ENCODE results near the gene PRKG1.

Gene PRKG1

DNA sequence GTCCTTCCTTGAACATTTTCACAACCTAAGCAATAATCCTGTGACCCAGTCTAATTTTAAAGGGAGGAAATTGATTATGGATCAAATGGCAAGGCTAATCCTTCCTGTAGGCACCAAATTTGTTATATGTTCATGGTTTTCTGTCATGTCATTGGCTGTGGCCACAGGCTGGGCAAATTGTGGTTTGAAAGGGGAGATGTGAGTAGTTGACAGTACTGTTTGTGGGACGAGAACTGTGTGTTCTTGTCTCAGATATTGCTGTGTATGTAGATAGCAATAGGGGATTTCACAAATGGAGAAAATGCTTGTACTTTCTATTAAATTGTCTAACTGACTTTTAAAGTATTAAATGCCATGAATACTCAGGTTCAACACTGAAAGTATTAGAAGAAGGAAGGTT lies 8.1 kb upstream of the PRKG1 start:
- Mint-ChIP-seq H3K4me1 (ENCODE audit: low read depth) (no peaks in the 10 kb centered on the region), H3K9me3 (no peaks in the 10 kb centered on the region), H3K36me3 (ENCODE audit: low read depth) (no peaks in the 10 kb centered on the region), H3K4me3 (no peak overlapping the region), H3K27me3 (peaks cover 12% of the 10 kb centered on the region), H3K27ac (no peak overlapping the region)

- no peaks in the 10 kb centered on the region for H3K36me3 Mint-ChIP-seq (ENCODE audit: low read depth)
- H3K4me3 Mint-ChIP-seq, result no peak overlapping the region
- H3K27me3 Mint-ChIP-seq, result peaks cover 50% of the 10 kb centered on the region
- peaks cover 15% of the 10 kb centered on the region for H3K4me1 Mint-ChIP-seq (ENCODE audit: low read depth)
- no peaks in the 10 kb centered on the region for H3K9me3 Mint-ChIP-seq
- no peak overlapping the region for H3K27ac Mint-ChIP-seq
Measured at GRCh38 chr10:51072210-51072609, 2.1 kb upstream of the PRKG1 start.

- no peaks in the 10 kb centered on the region for H3K36me3 Mint-ChIP-seq (ENCODE audit: low read depth)
- H3K4me3 Mint-ChIP-seq, result no peak overlapping the region
- H3K4me1 Mint-ChIP-seq (ENCODE audit: low read depth), result peaks cover 15% of the 10 kb centered on the region
- H3K27ac Mint-ChIP-seq, result no peak overlapping the region
- H3K9me3 Mint-ChIP-seq, result no peaks in the 10 kb centered on the region
- H3K27me3 Mint-ChIP-seq, result peaks cover 54% of the 10 kb centered on the region
Measured at GRCh38 chr10:51072921-51073434, 1.3 kb upstream of the PRKG1 start.

DNA sequence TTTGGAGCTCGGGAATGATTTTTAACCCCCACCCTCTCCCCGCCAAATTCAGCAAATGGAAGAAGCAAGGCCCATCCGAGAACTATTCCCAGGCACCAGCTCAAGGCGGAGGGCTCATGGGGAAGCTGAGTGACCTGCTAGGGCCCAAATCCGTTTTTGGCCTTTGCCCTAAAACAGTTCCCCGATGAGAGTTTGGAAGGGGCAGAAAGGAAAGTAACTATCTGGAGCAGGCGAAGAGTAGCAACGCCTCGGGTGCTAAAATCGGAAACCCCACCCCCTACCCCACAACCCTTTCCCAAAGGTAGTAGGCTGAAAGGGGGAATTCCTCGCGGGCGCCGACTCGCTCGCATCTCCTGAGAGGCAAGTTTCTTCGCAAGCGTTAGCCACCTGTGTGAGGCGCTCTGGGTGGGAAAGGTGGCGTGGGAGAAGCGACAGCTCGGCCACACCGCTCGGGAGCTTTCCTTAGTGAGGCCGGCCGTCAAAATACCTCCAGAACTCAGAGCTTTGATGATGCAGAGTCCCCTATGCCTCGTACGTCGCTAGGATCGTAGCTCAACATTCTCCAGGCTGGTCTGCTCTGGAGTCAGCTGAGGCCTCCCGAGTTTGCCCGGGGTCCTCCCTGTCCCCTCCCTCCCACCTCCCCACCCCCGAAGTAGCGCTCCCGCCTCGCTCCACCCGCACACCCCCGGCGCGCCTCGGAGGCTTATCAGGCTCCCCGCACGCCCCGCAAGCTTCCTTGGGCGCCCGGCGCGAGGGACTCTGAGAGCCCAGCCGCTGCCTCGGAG lies 642 bp upstream of the PRKG1 start:
- Mint-ChIP-seq H3K4me1 (ENCODE audit: low read depth) (peaks cover 15% of the 10 kb centered on the region), H3K4me3 (peak overlapping the region; percentile 39), H3K27me3 (peaks cover 57% of the 10 kb centered on the region), H3K36me3 (ENCODE audit: low read depth) (no peaks in the 10 kb centered on the region), H3K9me3 (no peaks in the 10 kb centered on the region), H3K27ac (no peak overlapping the region)

DNA sequence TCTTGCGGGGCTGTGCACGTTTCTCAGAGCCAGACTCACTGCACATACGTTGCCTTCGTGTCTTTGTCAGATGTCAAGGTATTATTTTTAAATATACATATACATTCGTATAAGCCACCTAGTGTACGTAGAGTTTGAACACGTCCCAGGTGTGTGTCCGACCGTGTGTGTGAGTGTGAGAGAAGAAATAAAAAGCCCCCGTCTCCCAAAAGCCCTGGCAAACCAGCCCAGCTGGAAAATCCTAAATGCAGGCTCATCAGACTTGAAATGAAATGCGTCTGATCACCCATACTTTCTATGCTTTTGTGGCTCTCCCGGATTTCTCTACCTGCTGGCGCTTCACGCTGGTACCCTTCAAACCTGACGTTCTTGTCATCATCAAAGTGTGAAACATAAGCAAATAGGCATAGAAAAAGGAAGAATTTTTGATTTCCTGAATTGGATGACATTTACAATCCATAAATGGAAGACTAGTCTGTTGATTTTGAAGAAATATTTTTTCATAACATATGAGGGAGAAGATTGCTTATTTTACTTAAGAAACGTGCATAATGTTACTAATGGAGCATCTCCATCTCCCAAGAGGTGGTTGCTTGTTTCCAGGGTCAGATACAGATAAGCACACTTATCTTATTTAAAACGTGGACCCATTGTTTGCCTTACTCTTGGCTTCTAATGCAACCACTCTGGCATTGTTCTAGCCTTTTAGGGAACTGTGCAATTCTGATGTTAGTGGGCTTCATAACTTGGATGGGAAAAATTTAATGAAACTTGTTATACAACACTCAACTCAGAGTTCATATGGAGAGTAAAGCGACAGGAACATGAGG lies 971 bp downstream of the PRKG1 start:
- H3K4me3 Mint-ChIP-seq, result peak overlapping the region; percentile 75
- no peaks in the 10 kb centered on the region for H3K9me3 Mint-ChIP-seq
- H3K4me1 Mint-ChIP-seq (ENCODE audit: low read depth), result peaks cover 15% of the 10 kb centered on the region
- no peak overlapping the region for H3K27ac Mint-ChIP-seq
- peaks cover 55% of the 10 kb centered on the region for H3K27me3 Mint-ChIP-seq
- no peaks in the 10 kb centered on the region for H3K36me3 Mint-ChIP-seq (ENCODE audit: low read depth)

DNA sequence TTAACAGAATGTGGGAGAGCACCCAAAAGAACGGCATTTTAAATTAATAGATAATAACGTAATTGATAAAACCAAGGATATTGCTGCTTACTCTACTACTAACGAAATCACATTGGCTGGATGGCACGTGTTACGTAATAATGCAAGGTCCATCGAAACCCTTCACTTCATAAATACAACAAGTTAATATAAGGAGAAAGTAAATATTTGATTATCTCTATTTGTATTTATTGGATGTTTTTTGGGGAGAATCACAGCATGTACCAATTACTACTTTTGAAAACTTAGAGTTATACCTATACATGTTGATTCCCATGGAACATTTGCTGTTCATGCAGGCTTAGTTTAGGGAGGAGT lies 1.6 kb downstream of the PRKG1 start:
- H3K27ac Mint-ChIP-seq, result no peak overlapping the region
- H3K27me3 Mint-ChIP-seq, result peaks cover 60% of the 10 kb centered on the region
- no peaks in the 10 kb centered on the region for H3K36me3 Mint-ChIP-seq (ENCODE audit: low read depth)
- peaks cover 15% of the 10 kb centered on the region for H3K4me1 Mint-ChIP-seq (ENCODE audit: low read depth)
- H3K9me3 Mint-ChIP-seq, result no peaks in the 10 kb centered on the region
- H3K4me3 Mint-ChIP-seq, result no peak overlapping the region

DNA sequence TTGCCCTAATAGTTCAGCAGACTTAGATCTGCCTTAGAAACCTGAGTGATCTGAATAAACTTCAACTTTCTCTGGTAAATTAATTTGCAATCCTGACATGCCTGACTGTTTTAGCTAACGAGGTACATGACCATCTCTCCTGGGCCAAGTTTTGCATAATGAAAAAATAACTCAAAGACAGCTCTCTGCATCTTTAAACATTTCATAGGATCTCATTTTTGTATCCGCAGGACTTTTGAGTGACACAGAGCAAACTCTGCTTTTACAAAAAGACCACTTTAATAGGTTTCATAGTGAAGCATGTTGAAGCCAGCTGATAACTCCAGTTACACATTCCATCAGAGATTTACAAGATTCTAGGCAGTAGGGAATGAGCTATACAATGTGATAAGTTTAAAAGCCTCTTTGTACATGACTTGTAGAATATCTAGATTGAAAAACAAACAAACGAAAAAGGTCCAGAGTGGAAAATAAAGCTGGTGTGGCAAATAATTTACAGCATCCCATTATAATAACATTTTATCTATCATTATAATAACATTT lies 2.1 kb downstream of the PRKG1 start:
- Mint-ChIP-seq H3K27me3 (peaks cover 59% of the 10 kb centered on the region), H3K36me3 (ENCODE audit: low read depth) (no peaks in the 10 kb centered on the region), H3K4me1 (ENCODE audit: low read depth) (peaks cover 15% of the 10 kb centered on the region), H3K9me3 (no peaks in the 10 kb centered on the region), H3K4me3 (no peak overlapping the region), H3K27ac (no peak overlapping the region)

DNA sequence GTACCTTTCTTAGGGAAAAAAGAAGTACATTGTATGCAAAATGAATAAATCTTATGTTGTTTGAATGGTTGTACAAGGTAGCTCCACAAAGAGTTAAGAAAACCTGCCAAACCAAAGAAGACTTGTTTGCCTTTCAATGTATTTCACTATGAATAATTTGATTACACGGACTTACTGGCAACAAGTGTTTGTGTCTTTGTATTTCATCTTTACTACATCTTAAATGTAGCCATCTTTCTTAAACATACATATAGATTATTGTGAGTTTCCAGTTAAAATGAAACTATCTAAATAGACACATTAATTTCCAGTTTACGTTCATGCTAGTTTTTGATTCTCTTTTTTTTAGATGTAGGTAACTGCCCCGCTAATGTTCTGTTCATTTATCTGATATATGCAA lies 2.8 kb downstream of the PRKG1 start:
- peaks cover 59% of the 10 kb centered on the region for H3K27me3 Mint-ChIP-seq
- H3K9me3 Mint-ChIP-seq, result no peaks in the 10 kb centered on the region
- peaks cover 15% of the 10 kb centered on the region for H3K4me1 Mint-ChIP-seq (ENCODE audit: low read depth)
- H3K27ac Mint-ChIP-seq, result no peak overlapping the region
- H3K36me3 Mint-ChIP-seq (ENCODE audit: low read depth), result no peaks in the 10 kb centered on the region
- no peak overlapping the region for H3K4me3 Mint-ChIP-seq

GRCh38 chr10:51077507-51077906 lies 3.2 kb downstream of the PRKG1 start:
- Mint-ChIP-seq H3K27me3 (peaks cover 59% of the 10 kb centered on the region), H3K9me3 (no peaks in the 10 kb centered on the region), H3K36me3 (ENCODE audit: low read depth) (no peaks in the 10 kb centered on the region)

GRCh38 chr10:51079331-51079730 lies 5.0 kb downstream of the PRKG1 start:
- peaks cover 45% of the 10 kb centered on the region for H3K27me3 Mint-ChIP-seq
- no peak overlapping the region for H3K4me3 Mint-ChIP-seq
- peaks cover 9% of the 10 kb centered on the region for H3K4me1 Mint-ChIP-seq (ENCODE audit: low read depth)
- no peak overlapping the region for H3K27ac Mint-ChIP-seq
- no peaks in the 10 kb centered on the region for H3K9me3 Mint-ChIP-seq
- no peaks in the 10 kb centered on the region for H3K36me3 Mint-ChIP-seq (ENCODE audit: low read depth)

More at GRCh38 chr10:51077507-51077906, 3.2 kb downstream of the PRKG1 start:
- Mint-ChIP-seq H3K4me1 (ENCODE audit: low read depth) (peaks cover 15% of the 10 kb centered on the region), H3K27ac (no peak overlapping the region), H3K4me3 (no peak overlapping the region)

GRCh38 chr10:51079766-51080165 lies 5.5 kb downstream of the PRKG1 start:
- Mint-ChIP-seq H3K27ac (no peak overlapping the region), H3K9me3 (no peaks in the 10 kb centered on the region), H3K4me3 (no peak overlapping the region), H3K4me1 (ENCODE audit: low read depth) (peaks cover 4% of the 10 kb centered on the region), H3K27me3 (peaks cover 41% of the 10 kb centered on the region), H3K36me3 (ENCODE audit: low read depth) (no peaks in the 10 kb centered on the region)

DNA sequence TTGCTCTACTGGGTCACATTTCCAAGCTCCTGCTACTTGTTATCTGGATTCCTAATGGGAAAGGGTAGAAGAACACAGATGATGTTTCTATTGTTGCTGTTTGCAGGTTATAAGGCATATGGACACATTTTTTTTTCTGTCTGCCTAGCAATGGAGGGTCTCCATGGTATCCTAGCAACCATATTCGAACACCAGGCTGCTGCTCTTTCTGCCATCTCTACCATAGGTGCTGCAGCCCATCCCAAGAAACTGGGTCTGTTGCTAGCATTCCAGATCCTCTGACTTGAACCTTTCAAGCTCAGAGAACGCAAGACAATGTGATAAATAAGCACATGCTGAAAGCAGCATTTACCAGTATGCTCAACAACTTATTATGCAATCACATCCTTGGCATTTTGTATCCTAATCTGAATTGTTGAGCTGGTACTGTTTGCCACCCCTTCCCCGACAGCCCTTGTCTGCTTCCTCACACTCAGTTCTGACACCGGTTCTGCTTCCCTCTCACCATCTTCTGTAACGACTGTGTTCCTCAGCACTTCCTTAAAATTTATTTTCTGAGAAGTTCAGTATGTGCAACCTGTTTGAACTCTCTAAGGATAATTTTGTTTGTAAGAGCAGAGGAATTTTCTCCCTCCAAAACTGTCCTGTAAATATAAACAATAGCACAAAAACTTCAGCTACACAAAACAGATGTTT lies 6.2 kb downstream of the PRKG1 start:
- no peak overlapping the region for H3K27ac Mint-ChIP-seq
- no peaks in the 10 kb centered on the region for H3K4me1 Mint-ChIP-seq (ENCODE audit: low read depth)
- H3K9me3 Mint-ChIP-seq, result no peaks in the 10 kb centered on the region
- H3K4me3 Mint-ChIP-seq, result no peak overlapping the region
- peaks cover 34% of the 10 kb centered on the region for H3K27me3 Mint-ChIP-seq
- no peaks in the 10 kb centered on the region for H3K36me3 Mint-ChIP-seq (ENCODE audit: low read depth)

DNA sequence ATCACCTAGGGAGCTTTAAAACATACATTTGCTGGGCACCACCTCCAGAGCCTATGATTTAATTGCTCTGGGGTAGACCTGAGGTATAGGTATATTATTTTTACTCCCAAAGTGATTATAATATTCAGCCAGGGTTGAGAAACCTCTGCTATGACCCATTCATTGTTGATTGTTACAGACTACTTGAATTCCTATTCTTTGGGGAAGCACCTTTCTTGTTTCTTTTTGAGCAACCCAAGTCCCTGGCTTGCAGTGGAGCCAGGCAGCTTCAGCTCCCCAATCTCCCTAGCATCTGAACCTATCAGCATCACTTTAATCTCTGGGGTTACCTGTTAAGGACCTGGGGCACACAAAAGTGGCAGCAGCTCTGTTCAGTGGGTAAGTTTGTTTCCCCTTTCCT lies 8.6 kb downstream of the PRKG1 start:
- Mint-ChIP-seq H3K9me3 (no peaks in the 10 kb centered on the region), H3K27me3 (peaks cover 19% of the 10 kb centered on the region), H3K4me1 (ENCODE audit: low read depth) (no peaks in the 10 kb centered on the region), H3K27ac (no peak overlapping the region), H3K4me3 (no peak overlapping the region), H3K36me3 (ENCODE audit: low read depth) (no peaks in the 10 kb centered on the region)

GRCh38 chr10:51083356-51083853 lies 9.1 kb downstream of the PRKG1 start:
- Mint-ChIP-seq H3K9me3 (no peaks in the 10 kb centered on the region), H3K27me3 (peaks cover 15% of the 10 kb centered on the region), H3K36me3 (ENCODE audit: low read depth) (no peaks in the 10 kb centered on the region), H3K27ac (no peak overlapping the region), H3K4me1 (ENCODE audit: low read depth) (no peaks in the 10 kb centered on the region), H3K4me3 (no peak overlapping the region)

All from stimulated activated naive CD8-positive, alpha-beta T cell treated with anti-CD3 and anti-CD28 coated beads, Interleukin-15, Interleukin-2, amounts not matched to agents 100 ng/mL and 50 ng/mL, for 24 hours (primary cell).